K562 (cell line): Measurements from ENCODE around the gene DBNDD2. TPM values are rescaled to one million over a fixed set of nuclear protein-coding genes. Genes with fewer than 3 reads are reported as not detected.

Experiments
- DDX20 ChIP-seq: fragments of 450-650 bp; IDR thresholded peaks from 2 replicates; pipeline ENCODE4 v1.6.1; 2016; ENCODE audit warnings: missing genetic modification characterization, low read depth, mild to moderate bottlenecking, missing compliant biosample characterization, moderate library complexity
- DEAF1 ChIP-seq: fragments of 450-650 bp; formaldehyde crosslinking; IDR thresholded peaks from 2 replicates; pipeline ENCODE4 v1.4.0; 2020; ENCODE audit warnings: mild to moderate bottlenecking, moderate library complexity
- ELK3 ChIP-seq: fragments of 450-650 bp; formaldehyde crosslinking; IDR thresholded peaks from 2 replicates; pipeline ENCODE4 v1.4.0; 2020; ENCODE audit warnings: mild to moderate bottlenecking
- HMG20B ChIP-seq: fragments of 250-450 bp; sonication (Bioruptor Pico); IDR thresholded peaks from 2 replicates; pipeline ENCODE4 v1.5.0; 2021; ENCODE audit warnings: mild to moderate bottlenecking
- MAZ ChIP-seq, 2 experiments: fragments of 450-650 bp in 1 of 2; sonication (generic) in 1 of 2; formaldehyde crosslinking; IDR thresholded peaks in 1 of 2; conservative IDR thresholded peaks in 1 of 2; 2 replicates each; pipeline versions ENCODE4 v1.4.0 to v1.5.0; 2020; ENCODE audit warnings: mild to moderate bottlenecking in 1 of 2, missing genetic modification reagents in 1 of 2
- PRDM10 ChIP-seq: fragments of 450-650 bp; IDR thresholded peaks from 2 replicates; pipeline ENCODE4 v1.6.1; 2018; ENCODE audit not compliant: partially characterized antibody
- TAF15 ChIP-seq: fragments of 200-400 bp; formaldehyde crosslinking; IDR thresholded peaks from 2 replicates; pipeline ENCODE4 v1.6.1; 2017; ENCODE audit warnings: mild to moderate bottlenecking, low read depth, low read length, moderate library complexity
- ZBTB1 ChIP-seq: sonication (generic); formaldehyde crosslinking; IDR thresholded peaks from 2 replicates; pipeline ENCODE4 v1.8.1; 2023; ENCODE audit warnings: missing genetic modification reagents, low read depth, mild to moderate bottlenecking, borderline replicate concordance
- ZNF121 ChIP-seq: sonication (generic); formaldehyde crosslinking; conservative IDR thresholded peaks from 2 replicates; pipeline ENCODE4 v1.8.0; 2022; ENCODE audit warnings: missing genetic modification reagents
- ZNF146 ChIP-seq: IDR thresholded peaks from one replicate; pipeline ENCODE4 v1.6.1; 2018; ENCODE audit warnings: missing compliant biosample characterization; ENCODE audit not compliant: unreplicated experiment
- ZNF318 ChIP-seq, 2 experiments: fragments of 450-650 bp; IDR thresholded peaks; 2 replicates each; pipeline ENCODE4 v1.6.1; 2016; ENCODE audit warnings: mild to moderate bottlenecking in 2 of 2, borderline replicate concordance in 1 of 2, low read depth in 1 of 2, moderate library complexity in 1 of 2
- polyA plus RNA-seq, 8 experiments: library from polyadenylated mRNA; depleted of rRNA in 4 of 8; stranded (reverse) in 5 of 8; unstranded in 3 of 8; fragments of >200 nt; fragmentation: Nextera tagmentation in 2 of 8; fragmentation: Illumina TruSeq in 1 of 8; extraction: Ambion mirVana in 2 of 8; extraction: Trizol in 1 of 8; gene quantifications; 2 replicates each; pipeline versions ENCODE4 v1.2.1 to v1.2.3, GENCODE V29; 2011 to 2014; ENCODE audit warnings: inconsistent platforms in 1 of 8, missing spikeins in 1 of 8
- total RNA-seq, 7 experiments: library from RNA; depleted of rRNA in 6 of 7; stranded (reverse); fragments of >200 nt in 6 of 7; fragmentation: Illumina TruSeq in 2 of 7; extraction: Trizol in 2 of 7; gene quantifications; 2 replicates each; pipeline versions ENCODE4 v1.2.1 to v1.2.3, GENCODE V29; 2011 to 2021; ENCODE audit warnings: low replicate concordance in 1 of 7

Gene DBNDD2
- total and polyA plus RNA-seq, 9 of the 15 experiments (the other 6 are each of a cell fraction or from before 2014, with no cell fraction given) = 12.8 to 64.0 (median 35.8) TPM

- TF ChIP-seq PRDM10 = peak; percentile 99
- no peak for TF ChIP-seq ZNF121 (CRISPR knock-in tag)
- TF ChIP-seq MAZ (CRISPR knock-in tag; conservative IDR thresholded peaks at IDR 0.05 in 1 of 2, IDR thresholded peaks at IDR 0.05 in 1 of 2) = peak; percentile 76 to 89; a peak in 3 of 4 replicates
- TF ChIP-seq ELK3 (CRISPR knock-in tag) = no peak
- TF ChIP-seq TAF15 = no peak
- TF ChIP-seq DDX20 = no peak
- TF ChIP-seq DEAF1 (CRISPR knock-in tag) = peak; percentile 45; the same call in 1 of the 2 replicates
- no peak for TF ChIP-seq ZBTB1 (CRISPR knock-in tag)
- no peak for TF ChIP-seq ZNF146 (CRISPR knock-in tag)
- TF ChIP-seq HMG20B (CRISPR knock-in tag) = no peak
- no peak for TF ChIP-seq ZNF318 (IDR thresholded peaks at IDR 0.05; ENCODE audit: borderline replicate concordance in 1 of 2, low read depth in 1 of 2)
These were observed 45.1 kb upstream of the DBNDD2 start, which contains the start of gene SYS1 (continued) for GRCh38 chr20:45362804-45363610.
